LHCN-M2 (cell line): ENCODE measurements around the gene KLF16. TPM values are rescaled to one million over a fixed set of nuclear protein-coding genes. Genes with fewer than 3 reads are reported as not detected.
"Not testable (repeated sequence)": the region's sequence is repeated elsewhere in the genome, so short reads cannot be mapped to it uniquely, and the experiment has no call there.

Source experiments
- DNase-seq: peaks from one replicate; pipeline ENCODE4 v3.0.0-alpha.2; 2012; ENCODE audit warnings: low read depth
- polyA plus RNA-seq: library from polyadenylated mRNA; unstranded; fragments of >200 nt; gene quantifications from one replicate; pipeline ENCODE4 v1.2.1, GENCODE V29; 2012; ENCODE audit warnings: missing spikeins
- total RNA-seq: library from RNA; depleted of rRNA; stranded (reverse); fragments of >200 nt; gene quantifications from 2 replicates; pipeline ENCODE4 v1.2.3, GENCODE V29; 2014; rRNA removed

The KLF16 gene
- 9.4 and 13.6 TPM in 2 replicates for total RNA-seq
- polyA plus RNA-seq = 19.1 TPM

DNA sequence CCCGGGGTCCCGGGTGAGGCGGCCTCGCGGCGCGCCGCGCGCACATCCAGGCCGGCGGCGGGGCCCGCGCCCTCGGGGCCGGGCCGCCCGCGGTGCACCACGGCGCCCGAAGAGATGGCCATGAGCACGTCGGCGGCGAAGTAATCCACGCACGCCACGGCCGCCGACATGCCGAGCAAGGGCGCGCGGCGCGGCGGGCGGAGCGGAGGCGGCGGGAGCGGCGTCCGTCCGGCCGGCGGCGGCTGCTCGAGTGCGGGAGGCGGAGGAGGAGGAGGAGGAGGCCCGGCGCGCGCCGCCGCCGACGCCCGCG lies at the start of gene KLF16:
Gene KLF16, minus strand, starts transcription at position 252 of the 310 bp plus-strand sequence. Its CDS starts 82 bp downstream, at position 170.
- DNase-seq = no peak

DNA sequence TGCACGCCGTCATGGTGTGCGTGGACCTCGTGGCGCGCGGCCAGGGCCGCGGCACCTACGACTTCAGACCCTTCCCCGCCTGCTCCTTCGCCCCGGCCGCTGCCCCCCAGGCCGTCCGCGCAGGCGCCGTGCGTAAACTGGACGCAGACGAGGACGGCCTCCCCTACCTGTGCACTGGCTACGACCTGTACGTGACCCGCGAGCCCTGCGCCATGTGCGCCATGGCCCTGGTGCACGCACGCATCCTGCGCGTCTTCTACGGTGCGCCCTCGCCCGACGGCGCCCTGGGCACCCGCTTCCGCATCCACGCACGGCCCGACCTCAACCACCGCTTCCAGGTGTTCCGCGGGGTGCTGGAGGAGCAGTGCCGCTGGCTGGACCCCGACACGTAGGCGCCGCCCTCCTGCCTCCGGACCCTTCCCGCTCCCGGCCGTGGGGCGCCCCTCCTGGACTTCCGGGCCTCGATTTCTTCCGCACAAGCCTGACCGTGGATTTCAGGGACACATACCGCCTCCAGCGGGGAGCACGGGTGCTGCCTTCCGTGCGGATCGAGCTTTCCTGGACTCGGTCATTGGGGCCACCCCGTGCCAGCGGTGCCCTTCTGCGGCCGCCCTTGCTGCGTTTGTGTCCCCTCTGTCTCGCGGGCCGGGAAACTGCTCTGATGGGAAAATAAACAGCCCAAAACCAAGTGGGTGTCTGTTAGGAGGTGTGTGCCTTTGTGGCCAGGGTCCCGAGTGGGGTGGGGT lies 49.6 kb upstream of the KLF16 start:
- no peak for DNase-seq

DNA sequence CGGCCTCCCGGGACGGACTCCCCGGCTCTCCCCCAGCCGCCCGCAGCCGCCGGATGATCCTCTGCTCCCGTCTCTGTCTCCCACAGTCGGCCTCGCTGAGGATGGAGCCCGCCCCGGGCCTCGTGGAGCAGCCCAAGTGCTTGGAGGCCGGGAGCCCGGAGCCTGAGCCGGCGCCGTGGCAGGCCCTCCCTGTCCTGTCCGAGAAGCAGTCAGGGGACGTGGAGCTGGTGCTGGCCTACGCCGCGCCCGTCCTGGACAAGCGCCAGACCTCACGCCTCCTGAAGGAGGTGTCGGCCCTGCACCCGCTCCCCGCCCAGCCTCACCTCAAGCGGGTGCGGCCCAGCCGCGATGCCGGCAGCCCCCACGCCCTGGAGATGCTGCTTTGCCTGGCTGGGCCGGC lies 48.6 kb upstream of the KLF16 start:
- DNase-seq = no peak

DNA sequence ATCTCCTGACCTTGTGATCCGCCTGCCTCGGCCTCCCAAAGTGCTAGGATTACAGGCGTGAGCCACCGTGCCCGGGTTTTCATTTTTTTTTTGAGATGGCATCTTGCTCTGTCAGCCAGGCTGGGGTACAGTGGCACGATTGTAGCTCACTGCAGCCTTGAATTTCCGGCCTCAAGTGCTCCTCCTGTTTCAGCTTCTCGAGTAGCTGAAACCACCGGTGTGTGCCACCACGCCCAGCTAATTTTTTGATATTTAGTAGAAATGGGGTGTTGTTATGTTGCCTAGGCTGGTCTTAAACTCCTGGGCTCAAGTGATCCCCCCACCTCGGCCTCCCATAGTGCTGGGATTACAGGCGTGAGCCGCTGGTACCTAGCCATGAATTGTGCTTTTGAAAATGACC lies 47.7 kb upstream of the KLF16 start:
- no peak for DNase-seq

DNA sequence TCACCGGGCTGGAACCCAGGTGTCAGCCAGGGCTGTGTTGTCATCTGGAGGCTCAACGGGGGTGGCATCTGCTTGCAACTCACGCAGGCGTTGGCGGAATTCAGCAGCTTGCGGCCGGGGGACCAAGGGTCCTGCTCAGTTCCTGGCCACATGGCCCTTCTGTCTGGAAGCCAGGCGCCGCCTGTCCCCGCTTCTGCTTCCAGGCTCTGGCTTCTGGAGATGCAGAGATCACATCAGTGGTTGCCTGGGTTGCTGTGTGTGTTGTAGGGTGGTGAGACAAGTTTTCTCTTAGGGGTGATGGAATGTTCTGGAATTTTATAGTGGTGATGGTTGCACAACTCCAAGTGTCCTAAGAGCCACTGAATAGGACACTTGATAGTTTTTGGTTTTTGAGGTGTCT lies 46.8 kb upstream of the KLF16 start:
- DNase-seq = peak; percentile 43

DNA sequence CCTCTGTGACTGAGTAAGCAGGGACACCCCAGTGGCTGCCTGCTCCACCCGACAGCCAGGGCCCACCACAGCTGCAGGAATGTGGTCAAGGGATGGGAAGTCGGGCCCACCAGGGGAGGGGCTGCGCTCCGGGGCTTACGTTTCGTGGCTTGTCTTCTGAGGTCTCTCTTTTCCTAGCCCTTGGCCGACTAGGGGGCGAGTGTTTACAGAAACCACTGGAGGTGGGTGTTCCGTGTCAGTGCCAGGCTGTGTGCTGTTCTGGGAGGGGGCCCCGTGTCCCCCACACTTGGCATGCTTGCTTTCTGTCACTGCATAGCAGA lies 46.3 kb upstream of the KLF16 start:
- no peak for DNase-seq

DNA sequence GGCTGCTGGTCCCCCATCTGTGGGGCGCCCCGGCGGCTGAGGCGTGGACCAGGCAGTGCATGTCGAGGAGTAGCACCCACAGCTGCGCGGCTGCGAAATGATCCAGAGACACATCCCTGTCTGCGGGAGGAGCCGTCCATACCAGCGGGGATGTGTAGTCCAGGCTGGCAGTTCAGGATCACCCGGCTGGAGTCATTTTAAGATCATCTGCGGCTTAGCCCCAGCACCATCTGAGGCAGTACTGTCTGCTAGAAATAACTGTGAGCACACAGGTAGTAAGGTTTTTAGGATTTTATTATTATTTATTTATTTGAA lies 44.9 kb upstream of the KLF16 start:
- no peak for DNase-seq

DNA sequence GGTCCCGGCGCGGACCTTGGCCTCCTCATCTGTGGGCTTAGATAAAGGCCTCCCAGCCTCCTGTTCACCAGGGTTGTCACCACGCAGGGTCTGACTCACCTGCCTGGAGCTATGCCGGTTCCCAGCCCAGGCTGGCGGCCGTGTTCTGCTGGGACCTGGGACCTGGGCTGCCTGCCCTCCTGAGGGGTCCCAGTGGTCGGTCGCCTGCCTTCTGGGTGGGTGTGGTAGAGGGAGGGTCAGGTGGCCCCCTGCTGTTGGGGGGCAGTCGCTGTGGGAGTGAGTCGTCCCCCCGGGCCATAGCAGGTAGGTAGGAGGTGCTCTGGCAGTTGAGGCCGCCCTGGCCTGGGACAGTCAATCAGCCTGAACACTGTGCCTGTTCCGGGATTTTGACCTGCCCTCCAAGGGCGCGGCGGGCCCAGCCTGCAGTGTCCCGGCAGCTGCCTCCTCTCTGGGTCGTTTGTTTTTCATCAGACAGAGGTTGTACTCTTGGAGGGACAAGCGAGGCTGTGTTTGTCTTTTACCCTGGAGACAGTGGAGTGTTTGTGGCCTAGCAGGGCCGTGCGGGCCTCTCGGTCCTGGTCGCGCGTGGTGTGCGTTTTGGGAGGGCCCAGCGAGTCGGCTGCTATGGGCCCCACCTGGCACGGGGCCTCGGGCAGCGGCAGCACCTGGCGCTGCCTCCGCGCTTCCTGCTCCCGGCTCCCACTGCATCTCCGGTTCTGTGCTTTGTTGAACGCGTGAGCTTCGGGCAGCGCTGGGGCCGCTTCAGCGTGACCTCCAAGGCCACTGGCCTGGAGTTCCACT lies 44.4 kb upstream of the KLF16 start:
- DNase-seq = no peak

DNA sequence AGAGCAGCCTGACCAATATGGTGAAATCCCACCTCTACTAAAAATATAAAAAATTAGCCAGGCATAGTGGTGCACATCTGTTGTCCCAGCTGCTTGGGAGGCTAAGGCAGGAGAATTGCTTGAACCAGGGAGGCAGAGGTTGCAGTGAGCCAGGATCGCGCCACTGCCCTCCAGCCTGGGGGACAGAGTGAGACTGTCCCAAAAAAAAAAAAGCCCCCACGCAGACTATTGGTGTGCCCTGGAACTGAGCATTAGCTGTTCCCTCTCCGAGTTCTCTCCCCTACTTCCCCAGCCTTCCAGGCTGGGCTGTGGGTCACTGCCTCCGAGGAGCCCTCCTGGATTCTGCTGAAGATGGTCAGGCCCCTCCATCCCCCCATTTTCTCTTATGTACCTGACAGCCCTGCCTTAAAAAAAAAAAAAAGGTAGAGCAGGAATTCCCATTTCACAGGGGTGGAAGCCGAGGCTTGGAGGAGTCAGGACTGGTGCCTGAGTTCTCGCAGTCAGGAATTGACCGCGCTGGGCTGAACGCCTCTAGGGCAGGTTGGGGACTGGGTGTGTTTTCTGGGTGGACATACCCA lies 43.7 kb upstream of the KLF16 start:
- no peak for DNase-seq

DNA sequence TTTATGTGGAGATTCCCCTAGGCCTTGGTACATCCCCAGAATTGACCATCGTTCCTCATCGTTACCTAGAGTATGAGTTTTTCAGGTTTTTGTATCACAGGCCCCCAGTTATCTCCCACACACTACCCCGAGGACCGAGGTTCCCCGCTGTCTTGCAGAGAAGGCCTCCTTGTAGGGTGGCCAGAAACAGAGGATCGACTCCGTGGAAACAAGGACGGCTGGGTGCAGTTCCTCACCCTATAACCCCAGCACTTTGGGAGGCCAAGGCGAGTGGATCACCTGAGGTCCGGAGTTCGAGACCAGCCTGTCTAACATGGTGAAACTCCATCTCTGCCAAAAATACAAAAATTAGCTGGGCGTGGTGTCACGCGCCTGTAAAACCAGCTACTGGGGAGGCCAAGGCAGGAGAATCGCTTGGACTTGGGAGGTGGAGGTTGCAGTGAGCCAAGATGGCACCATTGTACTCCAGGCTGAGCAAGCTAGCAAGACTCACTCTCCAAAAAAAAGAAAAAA lies 42.5 kb upstream of the KLF16 start:
- no peak for DNase-seq

DNA sequence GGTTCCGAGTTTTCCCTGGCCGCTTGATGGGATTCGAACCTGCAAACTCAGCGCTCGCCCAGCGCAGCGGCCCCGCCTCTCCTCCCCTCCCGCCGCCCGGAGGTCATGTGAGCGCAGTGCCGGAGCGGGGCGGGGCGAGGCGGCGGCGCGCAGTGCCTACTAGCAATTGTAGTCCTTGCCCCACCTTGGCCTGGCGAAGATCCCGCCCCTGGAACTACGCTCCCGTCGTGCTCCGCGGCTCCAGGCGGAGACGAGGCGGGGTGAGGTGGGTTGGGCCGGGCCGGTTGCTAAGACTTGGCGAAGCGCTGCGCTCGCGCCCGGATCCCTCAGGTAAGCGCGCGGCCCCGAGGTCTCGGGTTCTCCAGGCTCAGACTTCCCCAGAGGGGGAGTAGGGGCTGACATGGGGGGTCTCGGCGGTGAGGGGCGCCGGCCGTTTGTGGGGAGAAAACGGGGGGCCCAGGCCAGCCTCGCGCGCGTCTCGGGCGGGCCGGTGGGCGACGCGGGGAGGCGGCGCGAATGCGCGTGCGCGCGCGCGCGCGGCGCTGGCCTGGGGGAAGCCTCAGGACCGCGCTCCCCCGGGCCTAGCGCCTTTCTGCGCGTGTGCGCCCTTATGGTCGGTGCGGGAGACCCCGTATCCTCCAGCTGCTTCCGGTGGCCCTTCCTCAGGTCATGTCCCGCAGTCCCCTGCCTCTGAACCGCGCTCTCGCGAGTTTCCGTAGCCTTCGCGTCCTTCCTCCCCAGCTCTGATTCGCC lies 41.9 kb upstream of the KLF16 start, which contains the start of the genes ADAT3 and SCAMP4:
Gene ADAT3, plus strand, starts transcription at position 290 of the 753 bp plus-strand sequence. CDS start 6,649 bp downstream, outside the sequence.
Gene SCAMP4, plus strand, starts transcription at position 290 of the 753 bp plus-strand sequence. CDS start 9,621 bp downstream, outside the sequence.
- DNase-seq = peak; percentile 97

DNA sequence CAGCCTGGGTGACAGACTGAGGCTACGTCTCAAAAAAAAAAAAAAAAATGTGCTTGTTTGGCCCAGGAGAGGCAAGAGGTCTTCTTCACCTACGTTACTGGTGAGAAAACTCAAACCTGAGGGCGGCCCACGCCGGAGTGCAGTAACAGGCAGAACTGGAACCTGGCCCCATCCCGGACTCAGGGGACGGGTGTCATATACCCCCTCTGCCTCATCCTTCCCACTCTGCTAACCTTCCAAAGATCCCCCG lies 41.4 kb upstream of the KLF16 start:
- no peak for DNase-seq

DNA sequence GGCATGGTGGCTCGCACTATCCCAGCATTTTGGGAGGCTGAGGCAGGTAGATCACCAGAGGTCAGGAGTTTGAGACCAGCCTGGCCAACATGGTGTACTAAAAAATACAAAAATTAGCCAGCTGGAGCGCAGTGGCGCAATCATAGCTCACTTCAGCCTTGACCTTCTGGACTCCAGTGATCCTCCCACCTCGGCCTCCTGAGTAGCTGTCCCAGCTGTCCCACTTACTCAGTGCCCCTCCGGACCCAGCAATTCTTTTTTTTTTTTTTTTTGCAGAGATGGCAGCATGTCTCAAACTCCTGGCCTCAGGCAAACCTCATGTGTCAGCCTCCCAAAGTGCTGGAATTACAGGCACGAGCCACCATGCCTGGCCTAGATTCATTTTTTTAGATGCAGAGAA lies 39.5 kb upstream of the KLF16 start:
- no peak for DNase-seq

DNA sequence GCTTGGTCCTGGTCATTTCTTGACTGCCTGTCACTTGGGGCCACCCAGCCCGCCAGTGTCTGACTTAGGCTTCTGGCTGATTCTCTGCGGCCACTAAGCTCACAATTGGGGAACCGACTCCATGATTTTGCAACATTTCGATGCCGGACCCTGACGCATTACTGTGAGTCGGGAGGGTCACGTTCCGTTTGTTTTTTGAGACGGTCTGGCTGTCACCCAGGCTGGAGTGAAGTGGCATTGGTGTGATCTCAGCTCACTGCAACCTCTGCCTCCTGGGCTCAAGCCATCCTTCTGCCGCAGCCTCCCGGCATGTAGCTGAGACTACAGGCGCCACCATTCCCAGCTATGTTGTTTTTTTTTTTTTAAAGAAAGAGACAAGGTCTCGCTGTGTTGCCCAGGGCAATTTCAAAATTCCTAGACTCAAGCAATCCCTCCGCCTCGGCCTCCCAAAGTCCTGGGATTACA lies 38.6 kb upstream of the KLF16 start:
- DNase-seq = no peak

DNA sequence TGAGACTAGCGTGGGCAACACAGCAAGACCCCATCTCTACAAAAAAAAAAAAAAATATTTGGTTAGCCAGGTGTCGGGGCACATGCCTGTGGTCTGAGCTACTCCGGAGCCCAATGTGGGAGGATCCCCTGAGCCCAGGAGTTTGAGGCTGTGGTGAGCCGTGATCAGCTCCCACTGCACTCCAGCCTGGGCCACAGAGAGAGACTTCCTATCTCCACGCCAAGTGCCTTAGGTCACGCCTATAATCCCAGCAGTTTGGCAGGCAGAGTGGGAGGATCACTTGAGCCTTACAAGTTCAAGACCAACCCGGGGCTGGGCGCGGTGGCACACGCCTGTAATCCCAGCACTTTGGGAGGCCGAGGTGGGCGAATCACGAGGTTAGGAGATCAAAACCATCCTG lies 33.1 kb upstream of the KLF16 start:
- no peak for DNase-seq

DNA sequence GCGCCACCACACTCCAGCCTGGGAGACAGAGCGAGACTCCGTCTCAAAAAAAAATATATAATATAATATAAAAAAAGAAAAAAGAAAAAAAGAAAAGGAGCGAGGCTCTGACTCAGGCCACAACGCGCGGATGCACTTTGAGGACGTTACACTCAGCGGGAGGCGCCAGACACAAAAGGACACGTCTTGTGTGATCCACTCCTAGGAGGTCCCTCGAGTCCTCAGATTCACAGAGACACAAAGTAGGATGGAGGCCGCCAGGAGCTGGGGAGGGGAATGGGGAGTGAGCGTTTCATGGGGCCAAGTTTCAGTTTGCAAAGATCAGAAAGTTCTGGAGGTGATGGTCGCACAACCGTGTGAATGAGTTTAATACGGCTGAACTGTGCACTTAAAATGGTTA lies 30.4 kb upstream of the KLF16 start:
- DNase-seq = no peak

DNA sequence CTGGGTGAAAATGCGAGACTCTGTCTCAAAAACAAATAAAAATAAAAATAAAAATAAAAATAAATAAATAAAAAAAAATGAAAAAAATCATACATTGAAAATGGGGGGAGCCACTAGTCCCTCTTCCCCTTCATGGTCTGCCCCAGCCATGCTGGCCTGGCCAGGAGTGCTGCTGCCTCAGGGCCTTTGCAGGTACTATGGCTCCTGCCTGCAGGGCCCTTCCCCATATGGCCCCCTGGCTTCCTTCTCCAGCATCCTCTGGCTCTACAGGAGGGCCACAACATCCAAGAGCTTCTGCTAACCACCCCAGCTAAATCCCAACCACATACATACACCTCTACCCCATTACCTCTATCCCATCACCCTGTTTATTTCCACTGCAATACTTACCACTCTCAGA lies 26.5 kb upstream of the KLF16 start:
- DNase-seq = no peak

DNA sequence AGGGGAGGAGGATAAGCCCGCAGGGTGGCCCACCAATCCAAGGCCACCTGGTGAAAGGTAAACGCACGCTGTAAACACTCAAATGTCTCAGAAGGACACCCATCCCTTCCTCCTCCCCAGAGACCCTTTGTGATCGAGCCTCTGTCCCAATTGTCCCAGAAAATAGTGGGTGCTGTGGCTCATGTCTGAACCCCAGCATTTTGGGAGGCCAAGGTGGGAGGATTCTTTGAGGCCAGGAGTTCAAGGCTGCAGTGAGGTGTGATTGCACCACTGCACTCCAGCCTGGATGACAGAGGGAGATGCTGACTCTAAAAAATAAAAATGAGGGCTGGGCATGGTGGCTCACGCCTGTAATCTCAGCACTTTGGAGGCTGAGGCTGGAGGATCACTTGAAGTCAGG lies 25.0 kb upstream of the KLF16 start:
- DNase-seq = no peak

DNA sequence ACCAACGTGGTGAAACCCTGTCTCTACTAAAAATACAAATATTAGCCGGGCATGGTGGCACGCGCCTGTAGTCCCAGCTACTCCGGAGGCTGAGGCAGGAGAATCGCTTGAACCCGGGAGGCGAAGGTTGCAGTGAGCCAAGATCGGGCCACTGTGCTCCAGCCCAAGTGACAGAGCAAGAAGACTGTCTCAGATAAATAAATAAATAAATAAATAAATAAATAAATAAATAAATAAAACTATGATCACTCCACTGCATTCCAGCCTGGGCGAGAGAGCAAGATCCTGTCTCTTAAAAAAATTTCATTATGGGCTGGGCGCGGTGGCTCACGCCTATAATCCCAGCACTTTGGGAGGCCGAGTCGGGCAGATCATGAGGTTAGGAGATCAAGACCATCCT lies 23.0 kb upstream of the KLF16 start:
- DNase-seq = not testable (repeated sequence)

DNA sequence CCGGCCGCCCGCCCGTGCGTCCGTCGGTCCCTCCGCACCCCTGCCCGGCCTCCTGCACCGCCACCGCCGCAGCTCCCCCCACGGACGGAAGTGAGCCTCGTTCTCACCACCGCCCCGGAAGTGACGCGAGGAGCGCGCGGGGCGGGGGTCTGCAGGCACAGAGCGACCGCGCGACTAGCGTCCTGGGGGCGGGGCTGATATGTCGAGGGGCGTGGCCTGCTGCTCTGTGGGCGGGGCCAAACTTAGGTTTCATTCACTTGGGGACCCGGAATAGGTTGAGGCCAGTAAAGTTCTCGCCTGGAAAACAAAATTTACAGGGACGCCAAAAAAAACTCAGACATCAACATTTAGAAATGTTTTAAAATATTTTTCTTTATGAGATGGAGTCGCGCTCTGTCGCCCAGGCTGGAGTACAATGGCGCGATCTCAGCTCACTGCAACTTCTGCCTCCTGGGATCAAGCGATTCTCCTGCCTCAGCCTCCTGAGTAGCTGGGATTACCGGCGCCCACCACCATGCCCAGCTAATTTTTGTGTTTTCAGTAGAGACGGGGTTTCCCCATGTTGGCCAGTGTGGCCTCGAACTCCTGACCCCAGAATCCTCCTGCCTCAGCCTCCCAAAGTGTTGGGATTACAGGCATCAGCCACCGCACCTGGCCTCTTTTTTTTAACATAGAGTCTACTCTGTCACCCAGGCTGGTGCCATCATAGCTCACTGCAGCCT lies 22.2 kb upstream of the KLF16 start, which contains the start of gene ABHD17A:
Gene ABHD17A, minus strand, starts transcription at position 99 of the 722 bp plus-strand sequence. CDS start 3,930 bp downstream, outside the sequence.
- peak; percentile 89 for DNase-seq

DNA sequence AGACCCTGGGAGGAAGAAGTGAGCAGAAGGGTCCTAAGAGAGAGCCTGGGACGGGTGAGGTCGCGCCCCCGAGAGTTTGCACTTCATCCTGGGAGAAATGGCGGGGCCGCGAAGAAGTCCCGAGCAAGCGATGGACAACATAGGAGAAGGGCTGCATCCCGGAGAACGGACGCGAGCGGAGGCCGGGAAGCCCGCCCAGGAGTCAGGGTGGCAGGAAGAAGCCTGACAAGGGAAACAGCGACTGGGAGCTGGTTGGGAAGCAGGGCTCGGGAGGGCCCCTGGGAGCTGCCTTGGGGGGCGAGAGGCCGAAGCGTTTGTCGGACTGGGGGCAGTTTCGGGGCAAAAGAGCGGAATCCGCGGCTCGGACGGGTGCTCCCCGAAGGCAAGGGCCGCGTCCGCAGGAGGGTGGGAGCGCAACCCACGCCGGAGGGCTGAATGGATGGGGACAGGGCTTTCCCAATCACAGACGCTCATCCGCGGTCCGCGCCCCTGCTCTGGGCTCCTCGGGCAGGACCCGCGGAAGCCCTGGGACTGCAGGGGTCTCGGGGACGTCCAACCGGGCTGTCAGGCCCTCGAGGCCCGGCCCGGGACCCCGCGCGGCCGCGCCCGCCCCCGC lies 21.4 kb upstream of the KLF16 start:
- DNase-seq = no peak
